A549 (cell line): ENCODE results near the gene ARSH.

Experiments used
- CBX2 ChIP-seq: fragments of 200-600 bp; sonication (generic); IDR thresholded peaks from 2 replicates; pipeline ENCODE4 v1.6.1; 2016; ENCODE audit warnings: low read depth, mild to moderate bottlenecking, borderline replicate concordance
- CHD4 ChIP-seq: fragments of 200-600 bp; sonication (generic); IDR thresholded peaks from 2 replicates; pipeline ENCODE4 v1.6.1; 2016; ENCODE audit warnings: antibody characterized with exemption, mild to moderate bottlenecking, borderline replicate concordance
- EHF ChIP-seq: fragments of 250-450 bp; sonication (Bioruptor Pico); IDR thresholded peaks from 2 replicates; pipeline ENCODE4 v1.5.0; 2020; ENCODE audit warnings: mild to moderate bottlenecking
- EP300 ChIP-seq, 2 experiments: fragments of >200 bp; sonication (Bioruptor Twin); formaldehyde crosslinking; IDR thresholded peaks; 2 replicates in 1 of 2; 3 replicates in 1 of 2; pipeline ENCODE4 v1.6.1; 2016 to 2017
- GATA3 ChIP-seq: IDR thresholded peaks from 2 replicates; pipeline ENCODE4 v1.6.1; 2012; ENCODE audit warnings: borderline replicate concordance
- HEYL ChIP-seq: fragments of 250-450 bp; sonication (Bioruptor Pico); IDR thresholded peaks from 2 replicates; pipeline ENCODE4 v1.8.0; 2021; ENCODE audit warnings: mild to moderate bottlenecking, moderate library complexity
- HOXA7 ChIP-seq: fragments of 250-450 bp; sonication (Bioruptor Pico); IDR thresholded peaks from 2 replicates; pipeline ENCODE4 v1.5.0; 2020; ENCODE audit warnings: mild to moderate bottlenecking, moderate library complexity
- JUNB ChIP-seq: fragments of >200 bp; sonication (Bioruptor Twin); formaldehyde crosslinking; IDR thresholded peaks from 2 replicates; pipeline ENCODE4 v1.6.1; 2016
- POLR2A ChIP-seq: IDR thresholded peaks from 2 replicates; pipeline ENCODE4 v1.6.1; 2012; ENCODE audit warnings: mild to moderate bottlenecking, low read length
- RFX5 ChIP-seq: fragments of 450-650 bp; IDR thresholded peaks from 2 replicates; pipeline ENCODE4 v1.7.1; 2014; ENCODE audit warnings: antibody characterized with exemption, mild to moderate bottlenecking, moderate library complexity
- TF ChIP-seq, protein P1 (sequence below): fragments of >200 bp; sonication (Bioruptor Twin); formaldehyde crosslinking; IDR thresholded peaks from 3 replicates; pipeline ENCODE4 v1.5.1; 2016
- TF ChIP-seq, protein P2 (sequence below): IDR thresholded peaks from 2 replicates; pipeline ENCODE4 v1.6.1; 2012
- TF ChIP-seq, protein P3 (sequence below): fragments of 150-350 bp; IDR thresholded peaks from 2 replicates; pipeline ENCODE4 v1.6.1; 2014; ENCODE audit warnings: low read depth, mild to moderate bottlenecking, low read length

DNA sequence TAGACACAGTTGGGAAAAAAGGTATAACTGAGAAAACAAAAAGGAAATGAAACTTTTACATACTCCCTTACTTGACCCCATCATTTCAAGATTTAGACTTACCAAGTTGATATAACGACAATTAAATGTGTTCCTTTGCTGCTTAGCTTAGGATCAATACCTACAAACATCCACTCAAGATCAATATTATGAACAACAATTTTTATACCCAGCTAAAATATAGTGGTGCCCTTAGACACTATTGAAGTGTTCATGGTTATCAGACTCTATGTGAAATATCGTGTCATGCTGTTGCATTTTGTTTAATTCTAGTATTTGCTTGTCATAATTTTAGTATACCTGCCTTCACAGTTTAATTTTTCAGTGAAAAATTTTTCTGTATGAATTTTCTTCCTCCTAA, 4.2 kb downstream of the ARSH start:
- TF ChIP-seq CHD4, result no peak
- TF ChIP-seq, protein P1, sequence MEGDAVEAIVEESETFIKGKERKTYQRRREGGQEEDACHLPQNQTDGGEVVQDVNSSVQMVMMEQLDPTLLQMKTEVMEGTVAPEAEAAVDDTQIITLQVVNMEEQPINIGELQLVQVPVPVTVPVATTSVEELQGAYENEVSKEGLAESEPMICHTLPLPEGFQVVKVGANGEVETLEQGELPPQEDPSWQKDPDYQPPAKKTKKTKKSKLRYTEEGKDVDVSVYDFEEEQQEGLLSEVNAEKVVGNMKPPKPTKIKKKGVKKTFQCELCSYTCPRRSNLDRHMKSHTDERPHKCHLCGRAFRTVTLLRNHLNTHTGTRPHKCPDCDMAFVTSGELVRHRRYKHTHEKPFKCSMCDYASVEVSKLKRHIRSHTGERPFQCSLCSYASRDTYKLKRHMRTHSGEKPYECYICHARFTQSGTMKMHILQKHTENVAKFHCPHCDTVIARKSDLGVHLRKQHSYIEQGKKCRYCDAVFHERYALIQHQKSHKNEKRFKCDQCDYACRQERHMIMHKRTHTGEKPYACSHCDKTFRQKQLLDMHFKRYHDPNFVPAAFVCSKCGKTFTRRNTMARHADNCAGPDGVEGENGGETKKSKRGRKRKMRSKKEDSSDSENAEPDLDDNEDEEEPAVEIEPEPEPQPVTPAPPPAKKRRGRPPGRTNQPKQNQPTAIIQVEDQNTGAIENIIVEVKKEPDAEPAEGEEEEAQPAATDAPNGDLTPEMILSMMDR, result no peak
- TF ChIP-seq EHF, result no peak
- TF ChIP-seq, protein P2, sequence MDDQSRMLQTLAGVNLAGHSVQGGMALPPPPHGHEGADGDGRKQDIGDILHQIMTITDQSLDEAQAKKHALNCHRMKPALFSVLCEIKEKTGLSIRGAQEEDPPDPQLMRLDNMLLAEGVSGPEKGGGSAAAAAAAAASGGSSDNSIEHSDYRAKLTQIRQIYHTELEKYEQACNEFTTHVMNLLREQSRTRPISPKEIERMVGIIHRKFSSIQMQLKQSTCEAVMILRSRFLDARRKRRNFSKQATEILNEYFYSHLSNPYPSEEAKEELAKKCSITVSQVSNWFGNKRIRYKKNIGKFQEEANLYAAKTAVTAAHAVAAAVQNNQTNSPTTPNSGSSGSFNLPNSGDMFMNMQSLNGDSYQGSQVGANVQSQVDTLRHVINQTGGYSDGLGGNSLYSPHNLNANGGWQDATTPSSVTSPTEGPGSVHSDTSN, result no peak
- no peak for TF ChIP-seq POLR2A
- TF ChIP-seq, protein P3, sequence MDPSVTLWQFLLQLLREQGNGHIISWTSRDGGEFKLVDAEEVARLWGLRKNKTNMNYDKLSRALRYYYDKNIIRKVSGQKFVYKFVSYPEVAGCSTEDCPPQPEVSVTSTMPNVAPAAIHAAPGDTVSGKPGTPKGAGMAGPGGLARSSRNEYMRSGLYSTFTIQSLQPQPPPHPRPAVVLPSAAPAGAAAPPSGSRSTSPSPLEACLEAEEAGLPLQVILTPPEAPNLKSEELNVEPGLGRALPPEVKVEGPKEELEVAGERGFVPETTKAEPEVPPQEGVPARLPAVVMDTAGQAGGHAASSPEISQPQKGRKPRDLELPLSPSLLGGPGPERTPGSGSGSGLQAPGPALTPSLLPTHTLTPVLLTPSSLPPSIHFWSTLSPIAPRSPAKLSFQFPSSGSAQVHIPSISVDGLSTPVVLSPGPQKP, result no peak
- no peak for TF ChIP-seq JUNB
- TF ChIP-seq HEYL, result no peak
- TF ChIP-seq HOXA7 (CRISPR knock-in tag), result no peak
- TF ChIP-seq EP300 (IDR thresholded peaks at IDR 0.05), result no peak
- no peak for TF ChIP-seq RFX5
- TF ChIP-seq CBX2, result no peak
- TF ChIP-seq GATA3, result no peak
